Measurements from ENCODE around the gene NCL. TPM values are rescaled to one million over a fixed set of nuclear protein-coding genes. Genes with fewer than 3 reads are reported as not detected.

NCL gene
- polyA plus RNA-seq, 1 of the 3 experiments (the other 2 are of a cell fraction): 256 TPM

DNA sequence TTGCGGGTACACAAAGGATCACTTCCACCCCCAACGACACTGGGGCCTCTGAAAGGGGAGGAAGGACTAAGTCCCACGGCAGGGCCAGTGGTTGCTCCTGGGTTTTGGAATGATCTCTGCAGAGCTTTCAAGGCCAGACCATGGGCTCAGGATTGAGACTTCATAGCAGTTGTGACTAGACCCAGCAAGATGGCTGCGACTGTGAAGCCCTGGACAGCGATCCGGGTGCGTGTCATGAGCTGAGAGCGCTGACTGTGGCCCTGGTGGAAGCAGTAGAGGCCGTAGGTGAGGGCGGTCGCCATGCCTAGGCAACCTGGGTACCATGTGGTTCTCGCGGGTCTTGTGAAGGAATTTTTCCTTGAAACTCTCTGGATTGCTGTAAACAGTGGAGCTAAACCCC is 27.3 kb downstream of the NCL start:
- TF ChIP-seq MXI1 (IDR thresholded peaks at IDR 0.05; ENCODE audit: low read depth, low read length) (no peak), MAX (IDR thresholded peaks at IDR 0.05; ENCODE audit: low read depth) (no peak), ELF1 (IDR thresholded peaks at IDR 0.05) (no peak), RXRA (IDR thresholded peaks at IDR 0.05; ENCODE audit: borderline replicate concordance, low read depth) (no peak), FOXM1 (IDR thresholded peaks at IDR 0.05; ENCODE audit: low read depth) (no peak), MEF2A (IDR thresholded peaks at IDR 0.05; ENCODE audit: borderline replicate concordance, low read depth) (no peak), POLR2AphosphoS5 (IDR thresholded peaks at IDR 0.05; ENCODE audit: low read depth, low read length) (no peak), CHD2 (IDR thresholded peaks at IDR 0.05; ENCODE audit: low read length, partially characterized antibody) (no peak), RCOR1 (IDR thresholded peaks at IDR 0.05; ENCODE audit: low read length) (no peak), FOSL2 (IDR thresholded peaks at IDR 0.05; ENCODE audit: borderline replicate concordance, low read depth) (no peak), IRF3 (IDR thresholded peaks at IDR 0.05; ENCODE audit: low read depth, low read length) (no peak), CTCF (IDR thresholded peaks at IDR 0.05) (no peak), EP300 (IDR thresholded peaks at IDR 0.05; ENCODE audit: borderline replicate concordance in 1 of 2, low read depth in 1 of 2, low read length in 1 of 2) (no peak), TCF12 (IDR thresholded peaks at IDR 0.05) (no peak), FOXJ3 (CRISPR knock-in tag; IDR thresholded peaks at IDR 0.05) (no peak), EZH2phosphoT487 (IDR thresholded peaks at IDR 0.05; ENCODE audit: borderline replicate concordance, low read depth) (no peak), TAF1 (IDR thresholded peaks at IDR 0.05; ENCODE audit: borderline replicate concordance, low read depth, low read length) (no peak), NFIC (IDR thresholded peaks at IDR 0.05; ENCODE audit: borderline replicate concordance) (no peak)
- TF ChIP-seq, protein P1, sequence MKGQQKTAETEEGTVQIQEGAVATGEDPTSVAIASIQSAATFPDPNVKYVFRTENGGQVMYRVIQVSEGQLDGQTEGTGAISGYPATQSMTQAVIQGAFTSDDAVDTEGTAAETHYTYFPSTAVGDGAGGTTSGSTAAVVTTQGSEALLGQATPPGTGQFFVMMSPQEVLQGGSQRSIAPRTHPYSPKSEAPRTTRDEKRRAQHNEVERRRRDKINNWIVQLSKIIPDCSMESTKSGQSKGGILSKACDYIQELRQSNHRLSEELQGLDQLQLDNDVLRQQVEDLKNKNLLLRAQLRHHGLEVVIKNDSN (IDR thresholded peaks at IDR 0.05; ENCODE audit: borderline replicate concordance, low read depth): no peak
- H3K79me2 ChIP-seq (ENCODE audit: insufficient read depth): no peaks in the 10 kb centered on the region
- no peaks in the 10 kb centered on the region for H3K9me2 ChIP-seq
- no peaks in the 10 kb centered on the region for H4K20me1 ChIP-seq (ENCODE audit: insufficient read depth)
- no peaks in the 10 kb centered on the region for H3K9me3 ChIP-seq
- no peaks in the 10 kb centered on the region for H3K36me3 ChIP-seq (replicated peaks in 1 of 2; ENCODE audit: control insufficient read depth in 1 of 2, insufficient read depth in 2 of 2, low read length in 1 of 2)
- no peak overlapping the region for H3K4me2 ChIP-seq
- POLR2A ChIA-PET: no interaction called here
- H3K4me1 ChIP-seq (ENCODE audit: control insufficient read depth in 1 of 2, insufficient read depth in 2 of 2, low read depth in 1 of 2, low read length in 1 of 2): no peaks in the 10 kb centered on the region
- no peak overlapping the region for H3K4me3 ChIP-seq (ENCODE audit: low read depth in 2 of 2, low read length in 1 of 2)
- 77% methylated on average over 8 of the region's 13 CpGs for WGBS (ENCODE audit: low lambda C conversion rate)
- H3K9ac ChIP-seq: no peak overlapping the region
- H3K27ac ChIP-seq (ENCODE audit: low read depth in 2 of 2, low read length in 1 of 2): no peak overlapping the region
- DNase-seq: no peak
- no peaks in the 10 kb centered on the region for H3F3A ChIP-seq (replicated peaks; ENCODE audit: insufficient read depth)
- H2AFZ ChIP-seq (ENCODE audit: low read depth): no peak overlapping the region
- no peaks in the 10 kb centered on the region for H3K27me3 ChIP-seq (ENCODE audit: insufficient read depth)
- CTCF ChIA-PET: interaction anchor here (0.5 to 1.6 kb wide), 3 partner anchors 15 to 209 kb away, joined by 3 to 6 read pairs (median 3); no protein-coding TSS in a partner anchor
